ENCODE data around the gene MAP3K10. TPM values are rescaled to one million over a fixed set of nuclear protein-coding genes. Genes with fewer than 3 reads are reported as not detected.

The MAP3K10 gene
- total and polyA plus RNA-seq, 8 donors, result 5.9 to 32.8 (median 8.0) TPM

DNA sequence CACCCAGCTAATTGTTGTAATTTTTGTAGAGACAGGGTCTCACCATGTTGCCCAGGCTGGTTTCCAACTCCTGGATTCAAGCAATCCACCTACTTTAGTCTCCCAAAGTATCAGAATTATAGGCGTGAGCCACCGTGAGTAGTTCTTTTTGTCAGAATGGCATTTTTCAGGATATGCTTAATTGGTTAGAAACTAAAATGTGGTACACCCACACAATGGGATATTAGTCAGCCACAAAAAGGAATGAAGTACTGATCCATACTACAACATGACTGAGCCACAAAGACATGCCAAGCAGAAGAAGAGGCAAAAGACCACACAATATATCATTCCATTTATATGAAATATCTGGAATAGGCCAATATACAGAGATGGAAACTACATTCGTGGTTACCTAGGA lies 41.7 kb upstream of the MAP3K10 start:
- Histone ChIP-seq H3K9me3 (no peaks in the 10 kb centered on the region), H3K27ac (no peak overlapping the region), H3K27me3 (no peaks in the 10 kb centered on the region), H3K36me3 (no peaks in the 10 kb centered on the region), H3K4me3 (no peak overlapping the region), H3K4me1 (no peaks in the 10 kb centered on the region)
- no peak for DNase-seq
- TF ChIP-seq, protein P1, sequence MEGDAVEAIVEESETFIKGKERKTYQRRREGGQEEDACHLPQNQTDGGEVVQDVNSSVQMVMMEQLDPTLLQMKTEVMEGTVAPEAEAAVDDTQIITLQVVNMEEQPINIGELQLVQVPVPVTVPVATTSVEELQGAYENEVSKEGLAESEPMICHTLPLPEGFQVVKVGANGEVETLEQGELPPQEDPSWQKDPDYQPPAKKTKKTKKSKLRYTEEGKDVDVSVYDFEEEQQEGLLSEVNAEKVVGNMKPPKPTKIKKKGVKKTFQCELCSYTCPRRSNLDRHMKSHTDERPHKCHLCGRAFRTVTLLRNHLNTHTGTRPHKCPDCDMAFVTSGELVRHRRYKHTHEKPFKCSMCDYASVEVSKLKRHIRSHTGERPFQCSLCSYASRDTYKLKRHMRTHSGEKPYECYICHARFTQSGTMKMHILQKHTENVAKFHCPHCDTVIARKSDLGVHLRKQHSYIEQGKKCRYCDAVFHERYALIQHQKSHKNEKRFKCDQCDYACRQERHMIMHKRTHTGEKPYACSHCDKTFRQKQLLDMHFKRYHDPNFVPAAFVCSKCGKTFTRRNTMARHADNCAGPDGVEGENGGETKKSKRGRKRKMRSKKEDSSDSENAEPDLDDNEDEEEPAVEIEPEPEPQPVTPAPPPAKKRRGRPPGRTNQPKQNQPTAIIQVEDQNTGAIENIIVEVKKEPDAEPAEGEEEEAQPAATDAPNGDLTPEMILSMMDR (IDR thresholded peaks at IDR 0.05), result no peak
- WGBS, 2 donors, result 72 to 93% methylated on average over 3 of the region's 3 CpGs
- ATAC-seq, result no peak
- no peak for FAIRE-seq
- intact Hi-C loops (cut with DNase I), result loop anchor here in 1 of 3 donors (10.0 kb wide), 1 partner anchor 485 kb away; no protein-coding TSS in a partner anchor

GRCh38 chr19:40150170-40150569 lies 41.1 kb upstream of the MAP3K10 start:
- H3K4me3 ChIP-seq, result no peak overlapping the region
- intact Hi-C loops (cut with DNase I), result no loop called here
- H3K9me3 ChIP-seq, result no peaks in the 10 kb centered on the region
- no peaks in the 10 kb centered on the region for H3K27me3 ChIP-seq
- peak in 1 of 6 donors; percentile 2 for DNase-seq
- no peak for ATAC-seq
- 71 to 78% methylated on average over 5 of the region's 5 CpGs for WGBS, 2 donors
- H3K27ac ChIP-seq, result no peak overlapping the region
- no peak for FAIRE-seq
- TF ChIP-seq, protein P1 (IDR thresholded peaks at IDR 0.05), result no peak
- no peaks in the 10 kb centered on the region for H3K4me1 ChIP-seq
- no peaks in the 10 kb centered on the region for H3K36me3 ChIP-seq

- Histone ChIP-seq H3K4me3 (no peak overlapping the region), H3K27ac (no peak overlapping the region), H3K27me3 (no peaks in the 10 kb centered on the region), H3K4me1 (no peaks in the 10 kb centered on the region), H3K36me3 (no peaks in the 10 kb centered on the region), H3K9me3 (no peaks in the 10 kb centered on the region)
- ATAC-seq (no peak), FAIRE-seq (no peak), DNase-seq (peak in 1 of 6 donors; percentile 32)
- 55 to 68% methylated on average over 11 of the region's 11 CpGs for WGBS, 2 donors
- TF ChIP-seq, protein P1 (IDR thresholded peaks at IDR 0.05), result no peak
- intact Hi-C loops (cut with DNase I), result no loop called here
These were observed 37.0 kb upstream of the MAP3K10 start for GRCh38 chr19:40154121-40154680.

- intact Hi-C loops (cut with DNase I), result no loop called here
- Histone ChIP-seq H3K36me3 (no peaks in the 10 kb centered on the region), H3K27ac (no peak overlapping the region), H3K9me3 (no peaks in the 10 kb centered on the region), H3K27me3 (no peaks in the 10 kb centered on the region), H3K4me3 (no peak overlapping the region), H3K4me1 (no peaks in the 10 kb centered on the region)
- peak in 1 of 6 donors; percentile 16 for DNase-seq
- 56 to 63% methylated on average over 8 of the region's 8 CpGs for WGBS, 2 donors
- no peak for ATAC-seq
- FAIRE-seq, result no peak
- TF ChIP-seq, protein P1 (IDR thresholded peaks at IDR 0.05), result no peak
These were observed 35.4 kb upstream of the MAP3K10 start for GRCh38 chr19:40155749-40156265.

GRCh38 chr19:40157059-40157458 lies 34.2 kb upstream of the MAP3K10 start:
- no peaks in the 10 kb centered on the region for H3K27me3 ChIP-seq

More at GRCh38 chr19:40157059-40157458, 34.2 kb upstream of the MAP3K10 start:
- ATAC-seq (no peak), FAIRE-seq (no peak), DNase-seq (peak in 1 of 6 donors; percentile 5)
- intact Hi-C loops (cut with DNase I), result no loop called here
- 77 to 78% methylated on average over 6 of the region's 6 CpGs for WGBS, 2 donors
- H3K4me3 ChIP-seq, result no peak overlapping the region
- TF ChIP-seq, protein P1 (IDR thresholded peaks at IDR 0.05), result no peak
- H3K36me3 ChIP-seq, result no peaks in the 10 kb centered on the region
- no peaks in the 10 kb centered on the region for H3K9me3 ChIP-seq
- H3K27ac ChIP-seq, result no peak overlapping the region
- no peaks in the 10 kb centered on the region for H3K4me1 ChIP-seq
